Measurements from ENCODE around the gene SEMA3D.

SEMA3D gene

GRCh38 chr7:85115862-85116261, 71.0 kb downstream of the SEMA3D start:
- H3K9ac ChIP-seq (ENCODE audit: low read depth, low read length) = no peak overlapping the region

GRCh38 chr7:85115006-85115405, 71.8 kb downstream of the SEMA3D start:
- Histone ChIP-seq H3K9me3 (ENCODE audit: control insufficient read depth, insufficient read depth, low read length) (no peaks in the 10 kb centered on the region), H3K27me3 (ENCODE audit: control insufficient read depth, insufficient read depth, low read length) (no peaks in the 10 kb centered on the region), H3K4me1 (ENCODE audit: control insufficient read depth, insufficient read depth, low read length) (no peaks in the 10 kb centered on the region), H3K9ac (ENCODE audit: low read depth, low read length) (no peak overlapping the region), H3K36me3 (ENCODE audit: control insufficient read depth, insufficient read depth, low read length) (no peaks in the 10 kb centered on the region), H3K4me3 (ENCODE audit: low read depth, low read length) (no peak overlapping the region)

More at GRCh38 chr7:85115862-85116261, 71.0 kb downstream of the SEMA3D start:
- Histone ChIP-seq H3K4me3 (ENCODE audit: low read depth, low read length) (no peak overlapping the region), H3K27me3 (ENCODE audit: control insufficient read depth, insufficient read depth, low read length) (no peaks in the 10 kb centered on the region), H3K9me3 (ENCODE audit: control insufficient read depth, insufficient read depth, low read length) (no peaks in the 10 kb centered on the region), H3K4me1 (ENCODE audit: control insufficient read depth, insufficient read depth, low read length) (no peaks in the 10 kb centered on the region), H3K36me3 (ENCODE audit: control insufficient read depth, insufficient read depth, low read length) (no peaks in the 10 kb centered on the region)

- Histone ChIP-seq H3K27me3 (ENCODE audit: control insufficient read depth, insufficient read depth, low read length) (no peaks in the 10 kb centered on the region), H3K9me3 (ENCODE audit: control insufficient read depth, insufficient read depth, low read length) (no peaks in the 10 kb centered on the region), H3K4me3 (ENCODE audit: low read depth, low read length) (no peak overlapping the region), H3K4me1 (ENCODE audit: control insufficient read depth, insufficient read depth, low read length) (no peaks in the 10 kb centered on the region), H3K36me3 (ENCODE audit: control insufficient read depth, insufficient read depth, low read length) (no peaks in the 10 kb centered on the region), H3K9ac (ENCODE audit: low read depth, low read length) (no peak overlapping the region)
Observed at GRCh38 chr7:85114342-85114741, 72.5 kb downstream of the SEMA3D start.

- Histone ChIP-seq H3K9me3 (ENCODE audit: control insufficient read depth, insufficient read depth, low read length) (no peaks in the 10 kb centered on the region), H3K4me1 (ENCODE audit: control insufficient read depth, insufficient read depth, low read length) (no peaks in the 10 kb centered on the region), H3K27me3 (ENCODE audit: control insufficient read depth, insufficient read depth, low read length) (no peaks in the 10 kb centered on the region), H3K9ac (ENCODE audit: low read depth, low read length) (no peak overlapping the region), H3K36me3 (ENCODE audit: control insufficient read depth, insufficient read depth, low read length) (no peaks in the 10 kb centered on the region), H3K4me3 (ENCODE audit: low read depth, low read length) (no peak overlapping the region)
Observed at GRCh38 chr7:85111761-85112160, 75.1 kb downstream of the SEMA3D start.

- no peak overlapping the region for H3K9ac ChIP-seq (ENCODE audit: low read depth, low read length)
- no peak overlapping the region for H3K4me3 ChIP-seq (ENCODE audit: low read depth, low read length)
- no peaks in the 10 kb centered on the region for H3K27me3 ChIP-seq (ENCODE audit: control insufficient read depth, insufficient read depth, low read length)
- H3K36me3 ChIP-seq (ENCODE audit: control insufficient read depth, insufficient read depth, low read length) = no peaks in the 10 kb centered on the region
- H3K4me1 ChIP-seq (ENCODE audit: control insufficient read depth, insufficient read depth, low read length) = no peaks in the 10 kb centered on the region
- H3K9me3 ChIP-seq (ENCODE audit: control insufficient read depth, insufficient read depth, low read length) = no peaks in the 10 kb centered on the region
Observed at GRCh38 chr7:85106719-85107118, 80.1 kb downstream of the SEMA3D start.

GRCh38 chr7:85104432-85105205, 82.2 kb downstream of the SEMA3D start:
- no peak overlapping the region for H3K4me3 ChIP-seq (ENCODE audit: low read depth, low read length)
- H3K9me3 ChIP-seq (ENCODE audit: control insufficient read depth, insufficient read depth, low read length) = no peaks in the 10 kb centered on the region
- H3K27me3 ChIP-seq (ENCODE audit: control insufficient read depth, insufficient read depth, low read length) = no peaks in the 10 kb centered on the region
- no peak overlapping the region for H3K9ac ChIP-seq (ENCODE audit: low read depth, low read length)
- H3K36me3 ChIP-seq (ENCODE audit: control insufficient read depth, insufficient read depth, low read length) = no peaks in the 10 kb centered on the region
- H3K4me1 ChIP-seq (ENCODE audit: control insufficient read depth, insufficient read depth, low read length) = no peaks in the 10 kb centered on the region

GRCh38 chr7:85103962-85104361, 82.9 kb downstream of the SEMA3D start:
- Histone ChIP-seq H3K9me3 (ENCODE audit: control insufficient read depth, insufficient read depth, low read length) (no peaks in the 10 kb centered on the region), H3K27me3 (ENCODE audit: control insufficient read depth, insufficient read depth, low read length) (no peaks in the 10 kb centered on the region), H3K36me3 (ENCODE audit: control insufficient read depth, insufficient read depth, low read length) (no peaks in the 10 kb centered on the region), H3K4me3 (ENCODE audit: low read depth, low read length) (no peak overlapping the region), H3K9ac (ENCODE audit: low read depth, low read length) (no peak overlapping the region), H3K4me1 (ENCODE audit: control insufficient read depth, insufficient read depth, low read length) (no peaks in the 10 kb centered on the region)

GRCh38 chr7:85103357-85103756, 83.5 kb downstream of the SEMA3D start:
- Histone ChIP-seq H3K27me3 (ENCODE audit: control insufficient read depth, insufficient read depth, low read length) (no peaks in the 10 kb centered on the region), H3K9me3 (ENCODE audit: control insufficient read depth, insufficient read depth, low read length) (no peaks in the 10 kb centered on the region), H3K9ac (ENCODE audit: low read depth, low read length) (no peak overlapping the region), H3K4me3 (ENCODE audit: low read depth, low read length) (no peak overlapping the region), H3K36me3 (ENCODE audit: control insufficient read depth, insufficient read depth, low read length) (no peaks in the 10 kb centered on the region), H3K4me1 (ENCODE audit: control insufficient read depth, insufficient read depth, low read length) (no peaks in the 10 kb centered on the region)

- Histone ChIP-seq H3K9me3 (ENCODE audit: control insufficient read depth, insufficient read depth, low read length) (no peaks in the 10 kb centered on the region), H3K36me3 (ENCODE audit: control insufficient read depth, insufficient read depth, low read length) (no peaks in the 10 kb centered on the region), H3K9ac (ENCODE audit: low read depth, low read length) (no peak overlapping the region), H3K4me1 (ENCODE audit: control insufficient read depth, insufficient read depth, low read length) (no peaks in the 10 kb centered on the region), H3K4me3 (ENCODE audit: low read depth, low read length) (no peak overlapping the region), H3K27me3 (ENCODE audit: control insufficient read depth, insufficient read depth, low read length) (no peaks in the 10 kb centered on the region)
Observed at GRCh38 chr7:85102813-85103350, 84.0 kb downstream of the SEMA3D start.

- Histone ChIP-seq H3K4me1 (ENCODE audit: control insufficient read depth, insufficient read depth, low read length) (no peaks in the 10 kb centered on the region), H3K36me3 (ENCODE audit: control insufficient read depth, insufficient read depth, low read length) (no peaks in the 10 kb centered on the region), H3K4me3 (ENCODE audit: low read depth, low read length) (no peak overlapping the region), H3K9me3 (ENCODE audit: control insufficient read depth, insufficient read depth, low read length) (no peaks in the 10 kb centered on the region), H3K27me3 (ENCODE audit: control insufficient read depth, insufficient read depth, low read length) (no peaks in the 10 kb centered on the region), H3K9ac (ENCODE audit: low read depth, low read length) (no peak overlapping the region)
Observed at GRCh38 chr7:85101347-85101746, 85.5 kb downstream of the SEMA3D start.

GRCh38 chr7:85097844-85098243, 89.0 kb downstream of the SEMA3D start:
- H3K27me3 ChIP-seq (ENCODE audit: control insufficient read depth, insufficient read depth, low read length) = no peaks in the 10 kb centered on the region
- H3K9me3 ChIP-seq (ENCODE audit: control insufficient read depth, insufficient read depth, low read length) = no peaks in the 10 kb centered on the region
- no peaks in the 10 kb centered on the region for H3K4me1 ChIP-seq (ENCODE audit: control insufficient read depth, insufficient read depth, low read length)
- H3K36me3 ChIP-seq (ENCODE audit: control insufficient read depth, insufficient read depth, low read length) = no peaks in the 10 kb centered on the region
- H3K4me3 ChIP-seq (ENCODE audit: low read depth, low read length) = no peak overlapping the region
- no peak overlapping the region for H3K9ac ChIP-seq (ENCODE audit: low read depth, low read length)

- Histone ChIP-seq H3K4me3 (ENCODE audit: low read depth, low read length) (no peak overlapping the region), H3K4me1 (ENCODE audit: control insufficient read depth, insufficient read depth, low read length) (no peaks in the 10 kb centered on the region), H3K9ac (ENCODE audit: low read depth, low read length) (no peak overlapping the region), H3K36me3 (ENCODE audit: control insufficient read depth, insufficient read depth, low read length) (no peaks in the 10 kb centered on the region), H3K9me3 (ENCODE audit: control insufficient read depth, insufficient read depth, low read length) (no peaks in the 10 kb centered on the region), H3K27me3 (ENCODE audit: control insufficient read depth, insufficient read depth, low read length) (no peaks in the 10 kb centered on the region)
Observed at GRCh38 chr7:85095806-85096205, 91.0 kb downstream of the SEMA3D start.

All from iPS-15b (cell line).